ENCODE data around the gene POLR1F.

Gene POLR1F

DNA sequence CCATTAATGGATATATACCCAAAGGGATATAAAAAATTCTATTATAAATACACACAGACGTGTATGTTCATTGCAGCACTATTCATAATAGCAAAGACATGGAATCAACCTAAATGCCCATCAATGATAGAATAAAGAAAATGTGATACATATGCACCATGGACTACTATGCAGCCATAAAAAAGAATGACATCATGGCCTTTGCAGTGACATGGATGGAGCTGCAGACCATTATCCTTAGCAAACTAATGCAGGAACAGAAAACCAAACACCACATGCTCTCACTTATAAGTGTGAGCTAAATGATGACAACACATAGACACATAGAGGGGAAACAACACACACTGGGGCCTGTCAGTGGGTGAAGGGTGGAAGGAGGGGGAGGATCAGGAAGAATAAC is 33.0 kb downstream of the POLR1F start:
- no peak for DNase-seq (ENCODE audit: low spot score)

DNA sequence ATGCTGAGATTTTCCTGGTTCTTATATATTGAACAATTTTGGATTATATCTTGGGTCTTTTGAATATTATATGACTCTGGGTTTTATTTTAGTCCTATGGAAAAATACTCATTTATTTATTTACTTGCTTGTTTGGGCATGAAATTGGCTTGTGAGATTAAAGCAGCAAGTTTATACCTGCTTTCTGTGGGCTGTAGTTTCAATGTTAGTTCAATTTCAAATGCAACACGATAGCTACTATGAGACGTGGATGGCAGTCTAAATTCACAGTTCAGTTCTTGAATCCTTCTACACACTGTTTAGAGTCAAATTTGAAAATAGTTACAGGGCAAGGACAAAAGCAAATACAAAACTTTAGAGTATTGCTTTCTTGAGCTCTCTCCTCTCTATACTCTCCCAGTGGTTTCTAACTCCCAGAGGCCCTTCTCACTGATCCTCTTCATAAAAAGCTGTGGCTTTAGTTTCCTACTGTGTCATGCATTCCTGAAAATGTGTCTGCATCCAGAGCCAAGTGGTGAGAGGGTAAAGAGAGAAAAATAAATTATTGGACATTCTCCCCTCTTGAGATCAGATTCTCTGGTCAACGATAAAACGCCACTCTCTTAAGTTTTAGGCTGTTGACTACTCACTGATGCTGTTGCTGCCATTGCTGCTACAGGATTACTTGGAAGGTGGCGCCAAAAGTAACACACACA is 34.4 kb downstream of the POLR1F start:
- no peak for DNase-seq (ENCODE audit: low spot score)

DNA sequence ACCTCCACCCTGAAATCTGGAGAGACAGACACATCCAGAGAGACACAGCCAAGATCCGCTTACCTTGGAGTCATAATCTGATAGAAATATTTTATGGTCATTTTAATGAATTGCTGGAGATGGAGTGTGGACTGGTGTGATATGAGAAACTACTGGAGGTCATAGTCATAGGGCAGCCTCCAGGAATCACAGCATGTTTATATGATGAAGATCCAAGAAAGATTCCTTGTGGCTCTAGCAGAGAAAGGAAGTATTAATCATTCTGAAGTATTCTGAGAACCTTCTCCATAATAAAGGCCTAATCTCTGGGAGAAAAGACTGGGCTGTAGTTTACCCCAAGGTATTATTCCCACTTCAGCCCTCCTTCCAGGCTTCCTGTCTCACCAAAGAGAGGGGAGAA is 38.0 kb downstream of the POLR1F start:
- no peak for DNase-seq (ENCODE audit: low spot score)

DNA sequence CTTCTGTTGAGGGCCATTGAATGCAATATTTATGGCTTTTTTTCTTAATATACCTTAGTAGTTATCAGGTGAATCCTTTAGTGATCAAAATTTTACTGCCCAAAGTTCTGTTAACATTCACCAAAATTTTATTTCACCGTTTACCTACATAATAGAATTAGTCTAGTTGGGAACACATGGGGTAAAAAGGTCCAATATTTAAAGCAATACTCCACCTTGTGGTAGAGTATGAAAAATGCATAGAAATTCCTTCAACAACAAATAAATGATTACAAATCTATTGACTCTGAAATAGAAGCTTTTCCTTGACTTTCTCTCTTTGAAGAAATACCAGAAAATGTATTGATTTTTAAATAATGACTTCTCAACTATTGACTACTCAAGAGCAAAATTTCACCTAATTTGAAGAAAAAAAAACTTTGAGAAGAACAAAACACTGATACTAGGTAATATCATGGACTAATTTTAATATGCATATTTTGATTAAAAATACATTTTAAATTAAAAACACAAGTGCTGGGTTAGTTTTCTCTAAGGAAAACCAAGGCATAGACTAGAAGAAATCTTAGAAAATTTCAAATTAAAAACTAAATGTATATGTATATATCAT is 43.3 kb downstream of the POLR1F start:
- peak; percentile 47 for DNase-seq (ENCODE audit: low spot score)

DNA sequence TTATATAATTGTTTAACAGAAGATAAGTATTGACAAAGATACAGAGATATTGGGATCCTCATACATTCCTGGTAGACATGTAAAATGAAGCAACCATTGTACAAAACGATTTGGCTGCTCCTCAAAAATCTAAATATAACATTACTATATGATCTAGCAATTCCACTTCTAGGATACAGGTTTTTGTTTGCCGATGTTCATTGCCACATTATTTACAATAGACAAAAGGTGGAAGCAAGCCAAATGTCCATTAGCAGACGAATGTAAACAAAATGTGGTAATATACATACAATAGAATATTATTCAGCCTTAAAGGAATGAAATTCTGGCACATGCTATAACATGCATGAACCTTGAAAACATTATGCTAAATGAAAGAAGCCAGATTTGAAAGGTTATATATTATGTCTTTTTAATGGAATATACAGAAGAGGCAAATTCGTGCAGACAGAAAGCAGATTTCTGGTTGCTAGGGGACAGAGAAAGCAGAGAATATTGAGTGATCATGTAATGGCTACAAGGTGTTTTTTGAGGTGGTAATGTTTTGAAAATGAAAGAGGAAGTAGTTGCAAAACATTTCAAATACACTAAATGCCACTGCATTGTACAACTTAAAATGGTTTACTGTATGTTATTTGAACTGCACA is 44.9 kb downstream of the POLR1F start:
- DNase-seq (ENCODE audit: low spot score): no peak

DNA sequence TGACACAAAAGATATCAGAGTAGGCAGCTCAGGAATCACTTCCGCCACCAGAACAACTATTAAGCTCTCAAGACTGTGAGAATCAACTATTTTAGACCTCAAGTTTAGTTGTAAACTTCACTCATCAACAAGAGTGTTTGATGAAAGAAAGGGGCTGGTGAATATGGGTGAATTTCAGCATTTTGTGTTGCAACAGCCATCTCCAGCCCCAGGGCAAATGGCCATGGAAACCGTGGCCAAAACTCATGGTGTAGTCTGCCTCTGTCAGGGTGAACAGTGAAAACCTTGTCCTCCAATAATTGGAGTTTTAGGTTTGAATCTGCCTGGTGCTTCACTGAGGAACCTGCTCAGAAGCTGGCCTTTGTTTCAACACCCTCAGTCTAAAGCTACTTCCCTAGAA is 60.0 kb downstream of the POLR1F start:
- DNase-seq (ENCODE audit: low spot score): no peak

Small RNA genes lying within 50 kb of the gene (small RNA-seq; reads per million reads assigned to genes)
- gene MIR3146: 0 to 0.03 reads per million in 2 experiments

All from SK-N-DZ (cell line).